Colonic mucosa (tissue), 4 donors: ENCODE measurements around the gene ADAMTSL1. TPM values are rescaled to one million over a fixed set of nuclear protein-coding genes. Genes with fewer than 3 reads are reported as not detected.

Source experiments
- DNase-seq: peaks from one replicate; pipeline ENCODE4 v3.0.0-alpha.2; 2020
- H3K27ac ChIP-seq: fragments of 200-600 bp; one replicate; pipeline ENCODE4 v1.8.0; 2021
- H3K27me3 ChIP-seq: fragments of 200-600 bp; one replicate; pipeline ENCODE4 v1.8.0; 2021
- H3K36me3 ChIP-seq: fragments of 200-600 bp; one replicate; pipeline ENCODE4 v1.8.0; 2021
- H3K4me1 ChIP-seq: fragments of 200-600 bp; one replicate; pipeline ENCODE4 v1.8.0; 2021; ENCODE audit warnings: mild to moderate bottlenecking
- H3K4me3 ChIP-seq: fragments of 200-600 bp; one replicate; pipeline ENCODE4 v1.8.0; 2021
- H3K9ac ChIP-seq, 2 donors: one replicate each; pipeline ENCODE4 v1.7.0; 2013; ENCODE audit warnings: control low read depth in 2 of 2, low read depth in 2 of 2, low read length in 2 of 2
- H3K9me3 ChIP-seq: fragments of 200-600 bp; one replicate; pipeline ENCODE4 v1.8.0; 2021
- CTCF ChIP-seq: fragments of 200-600 bp; IDR thresholded peaks from one replicate; pipeline ENCODE4 v1.8.0; 2022; ENCODE audit warnings: antibody characterized with exemption, mild to moderate bottlenecking
- intact Hi-C: fragments of 100-400 bp; cut with DNase I; formaldehyde crosslinking; loops from one replicate; pipeline ENCODE4 v1.14.1; 2022
- total RNA-seq, 2 donors: library from RNA; stranded (reverse); fragmentation: NEBNext Ultra II Directional in 1 of 2; extraction: Animal tissue kit (Norgen Biotek cat#: 25700) in 1 of 2; gene quantifications; one replicate each; pipeline ENCODE4 v1.2.1, GENCODE V29; 2021
- donor health status: healthy.
- donor health status: DM: no; HTN: no; CAD: no.
- donor health status: DM: no; HTN: no; CAD: no.

ADAMTSL1 gene
- total RNA-seq, 2 donors from 2014 or later = 10.2 to 14.7 TPM

GRCh38 chr9:18834740-18835361 lies 360.9 kb downstream of the ADAMTSL1 start:
- DNase-seq = no peak
- Histone ChIP-seq H3K36me3 (no peaks in the 10 kb centered on the region), H3K9me3 (no peaks in the 10 kb centered on the region), H3K4me1 (no peaks in the 10 kb centered on the region), H3K9ac (no peak overlapping the region), H3K4me3 (no peak overlapping the region), H3K27me3 (no peaks in the 10 kb centered on the region), H3K27ac (no peak overlapping the region)
- intact Hi-C loops = no loop called here
- TF ChIP-seq CTCF = no peak

- no peaks in the 10 kb centered on the region for H3K27me3 ChIP-seq
- intact Hi-C loops = no loop called here
- H3K4me1 ChIP-seq = no peaks in the 10 kb centered on the region
- H3K9me3 ChIP-seq = no peaks in the 10 kb centered on the region
- H3K9ac ChIP-seq = no peak overlapping the region
- no peak overlapping the region for H3K4me3 ChIP-seq
- DNase-seq = no peak
- TF ChIP-seq CTCF = no peak
- H3K36me3 ChIP-seq = no peaks in the 10 kb centered on the region
- H3K27ac ChIP-seq = no peak overlapping the region
Observed at GRCh38 chr9:18837402-18837801, 363.4 kb downstream of the ADAMTSL1 start.

GRCh38 chr9:18847576-18848275 lies 373.8 kb downstream of the ADAMTSL1 start:
- DNase-seq = peak; percentile 58
- Histone ChIP-seq H3K27me3 (no peaks in the 10 kb centered on the region), H3K27ac (no peak overlapping the region), H3K9ac (no peak overlapping the region), H3K4me3 (no peak overlapping the region), H3K4me1 (peaks cover 4% of the 10 kb centered on the region), H3K36me3 (no peaks in the 10 kb centered on the region), H3K9me3 (no peaks in the 10 kb centered on the region)
- no peak for TF ChIP-seq CTCF
- intact Hi-C loops = no loop called here

GRCh38 chr9:18848657-18849056 lies 374.7 kb downstream of the ADAMTSL1 start:
- Histone ChIP-seq H3K9ac (no peak overlapping the region), H3K27ac (peak overlapping the region; percentile 31), H3K4me1 (peaks cover 4% of the 10 kb centered on the region), H3K27me3 (no peaks in the 10 kb centered on the region), H3K9me3 (no peaks in the 10 kb centered on the region), H3K36me3 (no peaks in the 10 kb centered on the region), H3K4me3 (no peak overlapping the region)
- TF ChIP-seq CTCF = no peak
- DNase-seq = no peak
- intact Hi-C loops = no loop called here

- peak; percentile 64 for DNase-seq
- no peak overlapping the region for H3K4me3 ChIP-seq
- no peak for TF ChIP-seq CTCF
- H3K36me3 ChIP-seq = no peaks in the 10 kb centered on the region
- H3K27me3 ChIP-seq = no peaks in the 10 kb centered on the region
- peaks cover 4% of the 10 kb centered on the region for H3K4me1 ChIP-seq
- intact Hi-C loops = no loop called here
- H3K9me3 ChIP-seq = no peaks in the 10 kb centered on the region
- no peak overlapping the region for H3K9ac ChIP-seq
- peak overlapping the region; percentile 31 for H3K27ac ChIP-seq
Observed at GRCh38 chr9:18849270-18849669, 375.3 kb downstream of the ADAMTSL1 start.
